HepG2 (cell line): ENCODE data around the gene TMCC1. TPM values are rescaled to one million over a fixed set of nuclear protein-coding genes. Genes with fewer than 3 reads are reported as not detected.

Source experiments
- ADNP ChIP-seq: sonication (generic); formaldehyde crosslinking; IDR thresholded peaks from 2 replicates; pipeline ENCODE4 v1.4.0; 2020; ENCODE audit warnings: missing genetic modification reagents
- E2F5 ChIP-seq: sonication (generic); formaldehyde crosslinking; conservative IDR thresholded peaks from 2 replicates; pipeline ENCODE4 v1.4.0; 2020; ENCODE audit warnings: missing genetic modification reagents
- FOXC1 ChIP-seq: sonication (generic); formaldehyde crosslinking; IDR thresholded peaks from 2 replicates; pipeline ENCODE4 v1.8.0; 2022; ENCODE audit warnings: mild to moderate bottlenecking, missing genetic modification reagents, borderline replicate concordance
- GATAD2A ChIP-seq: IDR thresholded peaks from 2 replicates; pipeline ENCODE4 v1.6.1; 2016
- MAFK ChIP-seq, 2 experiments: IDR thresholded peaks in 1 of 2; conservative IDR thresholded peaks in 1 of 2; 2 replicates each; pipeline ENCODE4 v1.6.1; 2011; ENCODE audit warnings: improper control_type of control experiment in 2 of 2, low read length in 2 of 2
- MXD3 ChIP-seq: IDR thresholded peaks from 2 replicates; pipeline ENCODE4 v1.6.1; 2016; ENCODE audit warnings: mild to moderate bottlenecking, missing biosample characterization, missing genetic modification reagents
- NCOA2 ChIP-seq: sonication (generic); formaldehyde crosslinking; IDR thresholded peaks from 2 replicates; pipeline ENCODE4 v1.8.0; 2022; ENCODE audit warnings: inconsistent platforms
- NKX3-1 ChIP-seq: sonication (generic); formaldehyde crosslinking; IDR thresholded peaks from 2 replicates; pipeline ENCODE4 v1.5.0; 2020; ENCODE audit warnings: missing genetic modification reagents
- POLR2AphosphoS2 ChIP-seq: IDR thresholded peaks from 2 replicates; pipeline ENCODE4 v1.6.1; 2011; ENCODE audit warnings: low read depth, low read length, improper control_type of control experiment
- RXRA ChIP-seq: sonication (generic); formaldehyde crosslinking; IDR thresholded peaks from 2 replicates; pipeline ENCODE4 v1.5.1; 2020; ENCODE audit warnings: missing genetic modification reagents
- SNAPC4 ChIP-seq: sonication (generic); formaldehyde crosslinking; IDR thresholded peaks from 2 replicates; pipeline ENCODE4 v1.4.0; 2020; ENCODE audit warnings: mild to moderate bottlenecking, missing genetic modification reagents
- SP4 ChIP-seq: sonication (generic); formaldehyde crosslinking; IDR thresholded peaks from 2 replicates; pipeline ENCODE4 v1.8.1; 2023; ENCODE audit warnings: mild to moderate bottlenecking, missing genetic modification reagents
- TFDP2 ChIP-seq: sonication (generic); formaldehyde crosslinking; IDR thresholded peaks from 2 replicates; pipeline ENCODE4 v1.4.0; 2020; ENCODE audit warnings: missing genetic modification reagents
- ZBTB34 ChIP-seq: sonication (generic); formaldehyde crosslinking; IDR thresholded peaks from 2 replicates; pipeline ENCODE4 v1.8.0; 2022; ENCODE audit warnings: mild to moderate bottlenecking, missing genetic modification reagents
- ZFP90 ChIP-seq: sonication (generic); formaldehyde crosslinking; IDR thresholded peaks from 2 replicates; pipeline ENCODE4 v1.8.0; 2022; ENCODE audit warnings: missing genetic modification reagents, mild to moderate bottlenecking, inconsistent platforms, borderline replicate concordance
- ZMYM3 ChIP-seq: sonication (generic); formaldehyde crosslinking; IDR thresholded peaks from 2 replicates; pipeline ENCODE4 v1.5.1; 2020; ENCODE audit warnings: mild to moderate bottlenecking, missing genetic modification reagents
- ZNF225 ChIP-seq: sonication (generic); formaldehyde crosslinking; IDR thresholded peaks from 2 replicates; pipeline ENCODE4 v1.4.0; 2020; ENCODE audit warnings: mild to moderate bottlenecking, missing genetic modification reagents
- ZNF616 ChIP-seq: sonication (generic); formaldehyde crosslinking; IDR thresholded peaks from 2 replicates; pipeline ENCODE4 v1.5.0; 2020; ENCODE audit warnings: low read depth, mild to moderate bottlenecking, missing genetic modification reagents
- ZNF644 ChIP-seq: IDR thresholded peaks from 2 replicates; pipeline ENCODE4 v1.6.1; 2016; ENCODE audit warnings: low read depth
- ZNF691 ChIP-seq: sonication (generic); formaldehyde crosslinking; IDR thresholded peaks from 2 replicates; pipeline ENCODE4 v1.4.0; 2020; ENCODE audit warnings: missing genetic modification reagents, low read depth, mild to moderate bottlenecking, borderline replicate concordance
- ZNF740 ChIP-seq: sonication (generic); formaldehyde crosslinking; IDR thresholded peaks from 2 replicates; pipeline ENCODE4 v1.4.0; 2020; ENCODE audit warnings: missing genetic modification reagents
- polyA plus RNA-seq, 8 experiments: library from polyadenylated mRNA; depleted of rRNA in 3 of 8; stranded (reverse) in 7 of 8; unstranded in 1 of 8; fragments of >200 nt; fragmentation: Illumina TruSeq in 4 of 8; extraction: Trizol in 4 of 8; gene quantifications; 2 replicates each; pipeline versions ENCODE4 v1.2.1 to v1.2.3, GENCODE V29; 2011 to 2016; ENCODE audit warnings: low read depth in 4 of 8, missing spikeins in 1 of 8, mixed read lengths in 1 of 8; ENCODE audit not compliant: insufficient read depth in 1 of 8
- total RNA-seq, 5 experiments: library from RNA; depleted of rRNA; stranded (reverse); fragments of >200 nt; fragmentation: Illumina TruSeq; extraction: Trizol; gene quantifications; 2 replicates each; pipeline ENCODE4 v1.2.3, GENCODE V29; 2016; ENCODE audit warnings: low read depth in 1 of 5

TMCC1 gene
- total and polyA plus RNA-seq, 2 of the 13 experiments (the other 11 are each of a cell fraction or from before 2014, with no cell fraction given), result 12.1 to 264 TPM

GRCh38 chr3:129655291-129655700 lies 238.2 kb downstream of the TMCC1 start (continued):
- no peak for TF ChIP-seq ZBTB34 (CRISPR knock-in tag)
- TF ChIP-seq ZNF644, result 0 out of 2 replicates have a peak, but pooled peaks have one; percentile 12
- TF ChIP-seq MXD3, result no peak
- TF ChIP-seq ZNF740 (CRISPR knock-in tag), result no peak
- TF ChIP-seq ZNF616, result no peak
- no peak for TF ChIP-seq ZFP90 (CRISPR knock-in tag)
- no peak for TF ChIP-seq POLR2AphosphoS2
- no peak for TF ChIP-seq GATAD2A (CRISPR knock-in tag)
- no peak for TF ChIP-seq SNAPC4
- TF ChIP-seq NKX3-1 (CRISPR knock-in tag), result no peak
- no peak for TF ChIP-seq TFDP2
- no peak for TF ChIP-seq ZMYM3
- 0 out of 2 replicates have a peak, but pooled peaks have one; percentile 52 for TF ChIP-seq ZNF691
- no peak for TF ChIP-seq E2F5
- no peak for TF ChIP-seq MAFK (conservative IDR thresholded peaks at IDR 0.05 in 1 of 2, IDR thresholded peaks at IDR 0.05 in 1 of 2; ENCODE audit: low read length in 2 of 2)
- no peak; the same call in 1 of the 2 replicates for TF ChIP-seq FOXC1 (CRISPR knock-in tag)
- TF ChIP-seq ADNP (CRISPR knock-in tag), result no peak
- no peak for TF ChIP-seq ZNF225 (CRISPR knock-in tag)
- no peak for TF ChIP-seq RXRA (CRISPR knock-in tag)
- no peak for TF ChIP-seq NCOA2 (CRISPR knock-in tag)
- TF ChIP-seq SP4 (CRISPR knock-in tag), result 0 out of 2 replicates have a peak, but pooled peaks have one; percentile 12
